Right lobe of liver (tissue), 6 donors: ENCODE measurements around the gene DLEC1. TPM values are rescaled to one million over a fixed set of nuclear protein-coding genes. Genes with fewer than 3 reads are reported as not detected.

ENCODE experiments used
- ATAC-seq, 4 donors: fragments of 200-7000 bp; cut with Tn5 transposase; one replicate each; pipeline ENCODE4 v1.9.1; 2020; ENCODE audit warnings: mild to moderate bottlenecking in 4 of 4, moderate library complexity in 4 of 4
- DNase-seq, 3 donors: peaks; one replicate each; pipeline ENCODE4 v3.0.0-alpha.2; 2020
- H3K27ac ChIP-seq, 3 donors: fragments of 200-600 bp; one replicate each; pipeline ENCODE4 v1.8.0; 2022
- H3K27me3 ChIP-seq, 2 donors: fragments of 200-600 bp; one replicate each; pipeline ENCODE4 v1.8.0; 2022
- H3K36me3 ChIP-seq, 4 donors: fragments of 200-600 bp; sonication (generic) in 1 of 4; one replicate each; pipeline versions ENCODE4 v1.5.1 to v1.8.0; 2017 to 2022; ENCODE audit warnings: control low read depth in 1 of 4
- H3K4me1 ChIP-seq, 4 donors: fragments of 200-600 bp; sonication (generic) in 1 of 4; one replicate each; pipeline versions ENCODE4 v1.5.1 to v1.8.0; 2017 to 2022; ENCODE audit warnings: control low read depth in 1 of 4
- H3K4me3 ChIP-seq, 3 donors: fragments of 200-600 bp; one replicate each; pipeline ENCODE4 v1.8.0; 2022
- H3K9me3 ChIP-seq, 4 donors: fragments of 200-600 bp; sonication (generic) in 1 of 4; one replicate each; pipeline versions ENCODE4 v1.5.1 to v1.8.0; 2017 to 2022; ENCODE audit warnings: control low read depth in 1 of 4
- POLR2A ChIP-seq: fragments of 450-650 bp; IDR thresholded peaks from one replicate; pipeline ENCODE4 v1.6.1; 2017; ENCODE audit warnings: antibody characterized with exemption, mild to moderate bottlenecking
- WGBS: methylation state at CpG from one replicate; pipeline ENCODE4 v1.1.6; 2018; ENCODE audit warnings: low coverage, low lambda C conversion rate; ENCODE audit not compliant: insufficient coverage; ENCODE audit errors: missing lambda C conversion rate; 5-methylcytosine and 5-hydroxymethylcytosine counted together
- intact Hi-C, 2 donors: fragments of 100-400 bp; cut with DNase I; formaldehyde crosslinking; loops; one replicate each; pipeline versions ENCODE4 v1.11.2 to v1.14.1; 2022
- small RNA-seq, 2 experiments: library from RNA; depleted of rRNA; stranded (forward); fragments of <200 nt; gene quantifications; one replicate each; pipeline ENCODE3, GENCODE V24; 2016
- total RNA-seq, 6 experiments: library from RNA; depleted of rRNA in 2 of 6; stranded (reverse); fragments of >200 nt in 2 of 6; fragmentation: NEBNext Ultra II Directional in 3 of 6; extraction: Animal tissue kit (Norgen Biotek cat#: 25700) in 3 of 6; gene quantifications; one replicate each; pipeline versions ENCODE4 v1.1.0 to v1.2.4, GENCODE V29; 2016 to 2023
- TF ChIP-seq, protein P1 (sequence below), 4 donors: fragments of 200-600 bp in 3 of 4; fragments of 450-650 bp in 1 of 4; IDR thresholded peaks; one replicate each; pipeline versions ENCODE4 v1.5.1 to v1.8.0; 2016 to 2022; ENCODE audit warnings: antibody characterized with exemption in 4 of 4, mild to moderate bottlenecking in 2 of 4
- donor health status: DM: no; HTN: yes; CAD: no.
- donor health status: DM: no; HTN: no; CAD: no.
- donor health status: DM: no; HTN: no; CAD: no.
- donor health status: DM: no; HTN: yes; CAD: no.
- donor health status: DM: no; HTN: yes; CAD: no.

Gene DLEC1
- total RNA-seq, 6 experiments from 2014 or later: 0.04 to 0.18 (median 0.15) TPM; not detected in 2

DNA sequence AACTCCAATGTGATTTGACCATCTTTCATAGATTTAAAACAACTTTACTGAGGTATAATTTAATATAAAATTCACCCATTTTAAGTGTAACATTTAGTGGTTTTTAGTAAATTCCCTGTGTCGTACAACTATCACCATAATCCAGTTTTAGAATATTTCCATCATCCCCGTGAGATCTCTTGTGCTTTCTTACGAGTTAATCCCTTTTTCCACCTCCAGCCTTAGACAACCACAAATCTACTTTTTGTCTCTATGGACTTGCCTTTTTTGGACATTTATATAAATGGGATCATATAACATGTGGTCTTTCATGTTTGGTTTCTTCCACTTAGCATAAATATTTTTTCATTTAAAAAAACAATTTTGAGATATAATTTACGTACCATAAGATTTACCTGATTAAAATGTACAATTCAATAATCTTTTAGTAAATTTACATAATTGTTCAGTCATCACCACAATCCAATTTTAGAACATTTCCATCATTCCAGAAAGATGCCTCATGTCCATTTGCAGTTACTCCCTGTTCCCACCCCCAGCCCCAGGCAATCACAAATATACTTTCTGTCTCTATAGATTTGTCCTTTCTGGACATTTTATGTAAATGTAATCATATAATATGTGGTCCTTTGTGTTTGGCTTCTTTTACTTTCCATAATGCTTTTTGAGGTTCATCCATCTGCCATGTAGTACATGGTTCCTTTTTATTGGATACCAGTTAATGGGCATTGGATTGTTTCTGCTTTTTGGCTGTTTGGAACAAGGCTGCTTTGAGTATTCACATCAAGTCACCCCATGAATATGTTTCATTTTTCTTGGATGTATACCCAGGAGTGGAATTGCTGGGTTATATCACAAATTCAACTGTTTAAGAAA is 129.4 kb downstream of the DLEC1 start:
- no peaks in the 10 kb centered on the region for H3K36me3 ChIP-seq
- TF ChIP-seq, protein P1, sequence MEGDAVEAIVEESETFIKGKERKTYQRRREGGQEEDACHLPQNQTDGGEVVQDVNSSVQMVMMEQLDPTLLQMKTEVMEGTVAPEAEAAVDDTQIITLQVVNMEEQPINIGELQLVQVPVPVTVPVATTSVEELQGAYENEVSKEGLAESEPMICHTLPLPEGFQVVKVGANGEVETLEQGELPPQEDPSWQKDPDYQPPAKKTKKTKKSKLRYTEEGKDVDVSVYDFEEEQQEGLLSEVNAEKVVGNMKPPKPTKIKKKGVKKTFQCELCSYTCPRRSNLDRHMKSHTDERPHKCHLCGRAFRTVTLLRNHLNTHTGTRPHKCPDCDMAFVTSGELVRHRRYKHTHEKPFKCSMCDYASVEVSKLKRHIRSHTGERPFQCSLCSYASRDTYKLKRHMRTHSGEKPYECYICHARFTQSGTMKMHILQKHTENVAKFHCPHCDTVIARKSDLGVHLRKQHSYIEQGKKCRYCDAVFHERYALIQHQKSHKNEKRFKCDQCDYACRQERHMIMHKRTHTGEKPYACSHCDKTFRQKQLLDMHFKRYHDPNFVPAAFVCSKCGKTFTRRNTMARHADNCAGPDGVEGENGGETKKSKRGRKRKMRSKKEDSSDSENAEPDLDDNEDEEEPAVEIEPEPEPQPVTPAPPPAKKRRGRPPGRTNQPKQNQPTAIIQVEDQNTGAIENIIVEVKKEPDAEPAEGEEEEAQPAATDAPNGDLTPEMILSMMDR (IDR thresholded peaks at IDR 0.05): no peak
- TF ChIP-seq POLR2A: no peak
- intact Hi-C loops: no loop called here

DNA sequence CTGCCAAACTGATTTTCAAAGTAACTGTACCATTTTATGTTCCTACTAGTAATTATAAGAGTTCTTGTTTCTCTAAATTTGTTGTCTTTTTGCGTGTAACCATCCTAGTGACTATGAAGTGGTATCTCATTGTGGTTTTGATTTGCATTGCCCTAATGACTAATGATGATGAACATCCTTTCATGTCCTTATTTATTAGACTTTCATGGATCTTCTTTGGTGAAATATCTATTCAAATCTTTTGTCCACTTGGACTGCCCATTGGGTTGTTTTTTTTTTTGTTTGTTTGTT is 130.0 kb downstream of the DLEC1 start:
- Histone ChIP-seq H3K27ac (no peak overlapping the region), H3K4me3 (no peak overlapping the region), H3K9me3 (no peaks in the 10 kb centered on the region), H3K27me3 (no peaks in the 10 kb centered on the region), H3K4me1 (peaks cover 0 to 25% (median 0%) of the 10 kb centered on the region in 4 donors), H3K36me3 (no peaks in the 10 kb centered on the region)
- 75% methylated on average over 1 of the region's 1 CpG for WGBS
- intact Hi-C loops: no loop called here
- DNase-seq (no peak), ATAC-seq (no peak)
- no peak for TF ChIP-seq POLR2A
- TF ChIP-seq, protein P1 (IDR thresholded peaks at IDR 0.05): no peak

More for the DNA sequence above, 129.4 kb downstream of the DLEC1 start:
- H3K27ac ChIP-seq: no peak overlapping the region
- H3K4me1 ChIP-seq: peaks cover 0 to 23% (median 0%) of the 10 kb centered on the region in 4 donors
- H3K4me3 ChIP-seq: no peak overlapping the region
- 92% methylated on average over 4 of the region's 4 CpGs for WGBS
- DNase-seq (no peak), ATAC-seq (no peak)
- no peaks in the 10 kb centered on the region for H3K9me3 ChIP-seq
- no peaks in the 10 kb centered on the region for H3K27me3 ChIP-seq

DNA sequence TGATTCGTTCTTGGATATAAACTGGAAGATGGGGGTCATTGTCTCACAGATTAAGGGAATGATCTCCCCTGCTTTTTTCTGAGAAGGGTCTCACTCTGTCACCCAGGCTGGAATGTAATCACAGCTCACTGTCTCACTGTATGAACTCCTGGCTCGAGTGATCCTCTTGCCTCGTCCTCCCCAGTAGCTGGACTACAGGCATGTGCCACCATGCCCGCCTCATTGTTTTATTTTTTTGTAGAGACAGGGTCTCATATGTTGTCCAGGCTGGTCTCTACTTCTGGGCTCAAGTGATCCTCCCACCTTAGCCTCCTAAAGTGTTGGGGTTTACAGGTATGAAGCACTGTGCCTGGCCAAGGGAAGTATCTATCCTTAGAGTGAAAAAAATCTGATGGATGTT is 131.7 kb downstream of the DLEC1 start:
- H3K4me1 ChIP-seq: peaks cover 0 to 21% (median 0%) of the 10 kb centered on the region in 4 donors
- WGBS: 78% methylated on average over 4 of the region's 4 CpGs
- TF ChIP-seq POLR2A: no peak
- TF ChIP-seq, protein P1 (IDR thresholded peaks at IDR 0.05): no peak
- no peaks in the 10 kb centered on the region for H3K36me3 ChIP-seq
- no peak for DNase-seq
- H3K27me3 ChIP-seq: no peaks in the 10 kb centered on the region
- no peak overlapping the region for H3K4me3 ChIP-seq
- intact Hi-C loops: no loop called here
- H3K27ac ChIP-seq: no peak overlapping the region
- H3K9me3 ChIP-seq: no peaks in the 10 kb centered on the region
- ATAC-seq: no peak

DNA sequence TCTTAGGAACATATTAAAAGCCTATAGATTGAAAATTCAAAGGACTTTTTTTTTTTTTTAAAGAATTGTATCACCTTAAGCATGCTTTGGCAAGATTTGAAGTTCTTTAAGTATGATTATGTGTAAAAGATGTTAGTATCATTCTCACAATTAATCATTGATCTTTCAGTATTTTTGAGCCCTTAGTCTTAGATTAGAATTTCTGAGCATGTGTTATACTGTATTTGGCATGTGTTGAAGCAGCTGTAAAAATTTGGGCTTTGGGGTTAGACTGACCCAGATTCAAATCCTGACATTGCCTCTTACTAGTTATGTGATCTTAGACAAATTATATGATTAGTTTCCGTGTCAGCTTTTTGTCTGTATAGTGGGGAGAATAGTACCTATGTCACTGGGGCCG is 132.6 kb downstream of the DLEC1 start:
- Histone ChIP-seq H3K4me1 (peaks cover 0 to 15% (median 0%) of the 10 kb centered on the region in 4 donors), H3K4me3 (no peak overlapping the region), H3K36me3 (no peaks in the 10 kb centered on the region), H3K9me3 (no peaks in the 10 kb centered on the region), H3K27me3 (no peaks in the 10 kb centered on the region), H3K27ac (no peak overlapping the region)
- ATAC-seq (no peak), DNase-seq (no peak)
- intact Hi-C loops: no loop called here
- no peak for TF ChIP-seq POLR2A
- TF ChIP-seq, protein P1 (IDR thresholded peaks at IDR 0.05): no peak
- WGBS: 79% methylated on average over 2 of the region's 2 CpGs

Small RNA genes within 50 kb of the gene (small RNA-seq; reads per million reads assigned to genes)
- gene RF00019: 0 reads per million in 2 experiments

Other genes with a start within 250 kb of the DLEC1 start
- gene CTDSPL, start 177.3 kb upstream of the DLEC1 start, total RNA-seq: 10 to 100 TPM; 14.9 to 22.8 (median 18.0) TPM
- 1 to 10 TPM in 3 of 6 experiments, under 1 TPM in 3; 0.25 to 1.5 (median 0.97) TPM for gene VILL, start 48.4 kb upstream of the DLEC1 start, total RNA-seq
- gene PLCD1, start 9.6 kb upstream of the DLEC1 start, total RNA-seq: 10 to 100 TPM in 1 of 6 experiments, 1 to 10 TPM in 5; 6.5 to 10.2 (median 7.7) TPM
- 100 to 1,000 TPM; 192 to 441 (median 309) TPM for gene ACAA1, start 97.9 kb downstream of the DLEC1 start, total RNA-seq
- 10 to 100 TPM; 24.3 to 57.3 (median 37.0) TPM for gene MYD88, start 99.5 kb downstream of the DLEC1 start, total RNA-seq
- gene OXSR1, start 126.3 kb downstream of the DLEC1 start, total RNA-seq: 10 to 100 TPM; 12.0 to 20.3 (median 15.2) TPM
- under 1 TPM in 3 of 6 experiments, not detected in 3; 0.16 to 0.35 (median 0.22) TPM for gene SLC22A13, start 226.6 kb downstream of the DLEC1 start, total RNA-seq
- under 1 TPM in 3 of 6 experiments, not detected in 3; 0.12 to 0.29 (median 0.12) TPM for gene SLC22A14, start 243.1 kb downstream of the DLEC1 start, total RNA-seq